HG02571 (cell line): ENCODE results near the gene BCAS4.
"Not testable (repeated sequence)": the region's sequence is repeated elsewhere in the genome, so short reads cannot be mapped to it uniquely, and the experiment has no call there.

Experiments
- ATAC-seq: cut with Tn5 transposase; IDR thresholded peaks from one replicate; pipeline ENCODE4 v1.9.1; 2021; ENCODE audit warnings: mild to moderate bottlenecking, moderate library complexity; ENCODE audit not compliant: unreplicated experiment

BCAS4 gene

GRCh38 chr20:50797142-50797541 is 2.3 kb downstream of the BCAS4 start:
- no peak for ATAC-seq

DNA sequence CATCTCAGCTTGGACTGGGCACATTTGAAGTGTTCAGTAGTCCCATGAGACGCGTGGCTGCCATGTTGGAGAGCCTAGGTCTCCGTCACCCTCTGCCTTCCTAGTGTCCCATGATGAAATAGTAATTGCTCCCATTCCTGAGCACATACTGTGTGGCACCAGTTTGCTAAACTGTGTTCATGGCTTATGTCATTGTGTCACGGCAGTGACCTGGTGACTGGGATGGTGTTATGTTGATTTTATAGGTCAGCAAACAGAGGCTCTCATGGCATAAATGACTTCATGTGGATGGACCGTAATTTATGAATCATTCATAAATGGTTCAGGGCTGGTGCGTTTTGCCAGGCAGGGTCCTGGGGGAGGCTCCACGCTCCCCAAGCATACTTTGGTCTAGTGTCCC is 3.8 kb downstream of the BCAS4 start:
- ATAC-seq = no peak

- no peak for ATAC-seq
Observed at GRCh38 chr20:50799176-50799889, 4.5 kb downstream of the BCAS4 start.

DNA sequence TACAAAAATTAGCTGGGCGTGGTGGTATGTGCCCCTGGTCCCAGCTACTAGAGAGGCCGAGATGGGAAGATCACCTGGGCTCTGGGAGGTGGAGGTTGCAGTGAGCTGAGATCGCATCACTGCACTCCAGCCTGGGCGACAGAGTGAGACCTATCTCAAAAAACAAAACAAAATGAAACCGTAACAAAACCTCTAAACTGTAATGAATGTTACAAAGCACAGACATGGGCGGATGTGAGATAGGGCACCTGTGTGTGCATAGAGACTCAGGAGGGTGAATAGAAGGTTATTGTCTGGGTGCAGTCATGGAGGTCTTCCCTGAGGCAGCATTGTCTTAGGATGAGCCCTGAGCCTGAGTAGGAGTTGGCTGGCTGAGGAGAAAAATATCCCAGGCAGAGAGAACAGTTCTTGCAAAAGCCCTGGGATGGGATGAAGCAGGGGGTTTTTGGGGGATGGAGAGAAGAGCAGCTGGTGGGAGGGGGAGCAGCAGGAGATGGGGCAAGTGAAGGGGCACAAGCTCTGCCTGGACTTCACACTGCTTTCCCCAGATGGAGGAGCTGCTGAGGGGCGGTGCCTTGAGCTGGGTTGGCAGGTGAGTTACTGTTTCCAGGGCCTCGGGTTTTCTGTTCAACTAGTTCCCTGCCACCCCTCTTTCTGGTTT is 5.2 kb downstream of the BCAS4 start:
- no peak for ATAC-seq

- ATAC-seq = not testable (repeated sequence)
Observed at GRCh38 chr20:50800986-50801746, 6.3 kb downstream of the BCAS4 start.

DNA sequence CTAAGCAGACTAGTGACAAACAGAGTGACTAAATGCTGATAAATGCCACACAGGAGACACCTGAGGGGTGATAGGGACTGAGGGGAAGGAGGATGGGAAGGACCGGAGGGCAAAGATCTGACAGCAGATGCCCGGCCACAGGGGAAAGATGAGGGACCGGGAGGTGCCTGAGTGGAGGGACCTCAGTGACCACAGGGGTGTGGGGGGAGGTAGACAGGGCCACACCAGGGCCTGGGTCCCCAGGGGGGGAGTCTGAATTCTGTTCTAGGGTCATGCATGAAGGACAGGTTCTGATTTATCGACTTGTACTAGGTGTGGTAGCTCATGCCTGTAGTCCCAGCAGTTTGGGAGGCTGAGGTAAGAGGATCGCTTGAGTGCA is 6.9 kb downstream of the BCAS4 start:
- no peak for ATAC-seq

DNA sequence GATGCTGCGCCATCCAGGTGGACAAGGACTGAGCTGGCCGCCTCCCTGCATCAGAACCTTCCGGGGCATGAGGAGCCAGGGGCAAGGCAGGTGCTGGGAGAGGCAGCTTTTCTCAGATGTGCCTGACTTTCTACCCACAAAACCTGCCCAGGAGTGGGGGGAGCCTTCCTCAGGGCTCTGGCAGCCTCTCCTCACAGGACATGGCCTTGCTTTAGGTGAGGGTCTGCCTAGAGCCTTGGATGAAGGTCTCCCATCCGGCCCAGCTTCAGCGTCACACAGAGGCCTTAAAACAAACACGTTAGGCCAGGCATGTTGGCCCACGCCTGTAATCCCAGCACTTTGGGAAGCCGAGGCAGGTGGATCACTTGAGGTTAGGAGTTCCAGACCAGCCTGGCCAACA is 7.4 kb downstream of the BCAS4 start:
- ATAC-seq = no peak

- no peak for ATAC-seq
Observed at GRCh38 chr20:50804437-50805348, 9.8 kb downstream of the BCAS4 start.

DNA sequence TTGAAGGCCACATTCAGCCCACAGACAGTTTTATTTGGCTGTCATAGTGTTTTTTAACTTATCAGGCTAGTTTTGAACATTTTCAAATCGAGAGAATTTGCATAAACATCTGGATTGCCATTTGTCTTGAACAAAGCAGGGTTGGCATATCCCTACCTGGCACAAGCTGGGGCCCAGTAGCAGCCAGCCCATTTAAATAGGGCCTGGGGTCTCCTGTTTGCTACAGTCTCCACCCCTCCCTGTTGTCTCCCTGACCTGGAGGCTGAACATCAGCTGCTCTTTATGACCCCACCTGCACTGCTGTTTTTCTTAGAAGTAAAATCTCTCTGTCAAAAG is 10.5 kb downstream of the BCAS4 start:
- ATAC-seq = no peak

DNA sequence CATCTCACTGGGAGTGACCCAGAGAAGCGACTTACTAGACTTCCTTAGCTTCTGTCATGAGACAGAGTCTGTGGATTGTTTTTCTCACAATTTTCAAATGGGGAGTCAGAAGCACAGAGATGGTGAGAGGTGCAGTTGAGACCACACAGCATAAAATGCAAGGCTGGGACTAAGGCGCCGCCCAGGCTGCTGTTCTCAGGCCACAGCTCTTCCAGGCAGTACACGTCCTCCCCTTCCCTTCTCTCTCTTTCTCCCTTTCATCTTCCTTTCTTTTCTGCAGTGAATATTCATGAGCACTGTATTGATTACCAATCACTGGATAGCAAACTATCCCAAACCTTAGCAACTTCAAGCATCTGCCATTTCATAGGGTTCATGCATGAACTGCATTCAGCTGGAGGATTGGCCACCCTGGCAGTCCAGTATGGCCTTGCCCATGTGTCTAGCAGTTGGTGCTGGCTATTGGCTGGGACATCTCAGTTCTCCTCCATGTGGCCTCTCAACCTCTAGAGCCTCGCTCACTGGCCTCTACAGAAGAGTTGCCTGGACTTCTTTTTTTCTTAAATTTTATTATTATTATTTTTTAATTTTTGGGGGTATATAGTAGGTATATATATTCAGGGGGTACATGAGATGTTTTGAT is 11.4 kb downstream of the BCAS4 start:
- no peak for ATAC-seq

GRCh38 chr20:50810063-50810462 is 15.2 kb downstream of the BCAS4 start:
- no peak for ATAC-seq

DNA sequence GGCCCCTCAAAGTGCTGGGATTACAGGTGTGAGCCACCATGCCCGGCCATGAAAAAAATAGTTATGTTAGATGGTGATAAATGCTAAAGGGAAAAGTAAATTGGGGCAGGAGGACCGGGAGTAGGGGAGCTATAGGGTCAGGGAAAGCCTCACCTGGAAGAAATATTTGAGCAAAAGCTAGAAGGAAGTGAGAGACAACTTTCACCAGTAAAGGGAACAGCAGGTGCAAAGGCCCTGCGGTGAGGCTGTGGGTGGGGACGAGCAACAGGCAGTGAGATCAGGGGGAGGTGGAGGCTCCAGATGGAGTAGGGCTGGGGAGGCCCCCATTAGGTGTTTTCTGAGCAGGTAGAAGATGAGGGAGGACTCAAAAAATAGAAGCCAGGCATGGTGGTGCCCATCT is 16.0 kb downstream of the BCAS4 start:
- no peak for ATAC-seq

- no peak for ATAC-seq
Observed at GRCh38 chr20:50813101-50813643, 18.3 kb downstream of the BCAS4 start.

GRCh38 chr20:50813801-50814200 is 18.9 kb downstream of the BCAS4 start:
- ATAC-seq = no peak

DNA sequence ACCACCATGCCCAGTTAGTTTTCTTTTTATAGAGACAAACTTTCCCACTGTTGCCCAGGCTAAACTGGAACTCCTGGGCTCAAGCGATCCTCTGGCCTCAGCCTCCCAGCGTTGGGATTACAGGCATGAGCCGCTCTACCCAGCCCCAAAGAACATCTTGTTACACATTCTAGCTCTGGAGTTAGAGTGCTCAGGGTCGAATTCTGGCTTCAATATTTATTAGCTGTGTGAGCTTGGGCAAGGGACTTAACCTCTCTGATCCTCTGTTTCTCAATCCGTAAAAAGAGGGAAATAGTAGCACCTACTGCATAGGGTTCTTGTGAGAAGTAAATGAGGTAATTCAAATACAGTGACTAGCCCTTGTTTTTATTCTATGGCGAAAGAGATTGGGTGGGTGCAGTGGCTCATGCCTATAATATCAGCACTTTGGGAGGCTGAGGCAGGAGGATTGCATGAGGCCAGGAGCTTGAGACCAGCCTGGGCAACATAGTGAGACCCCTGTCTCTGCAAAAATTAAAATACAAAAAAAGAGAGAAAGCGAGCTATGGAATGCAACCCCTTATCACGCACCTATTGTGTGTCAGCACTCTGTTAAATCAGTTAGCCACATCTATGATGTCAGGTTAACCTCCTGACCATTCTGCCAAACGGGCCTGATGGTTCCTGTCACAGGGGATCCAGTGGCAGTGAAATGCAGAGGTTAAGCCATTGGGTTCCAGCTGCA is 19.7 kb downstream of the BCAS4 start:
- no peak for ATAC-seq

DNA sequence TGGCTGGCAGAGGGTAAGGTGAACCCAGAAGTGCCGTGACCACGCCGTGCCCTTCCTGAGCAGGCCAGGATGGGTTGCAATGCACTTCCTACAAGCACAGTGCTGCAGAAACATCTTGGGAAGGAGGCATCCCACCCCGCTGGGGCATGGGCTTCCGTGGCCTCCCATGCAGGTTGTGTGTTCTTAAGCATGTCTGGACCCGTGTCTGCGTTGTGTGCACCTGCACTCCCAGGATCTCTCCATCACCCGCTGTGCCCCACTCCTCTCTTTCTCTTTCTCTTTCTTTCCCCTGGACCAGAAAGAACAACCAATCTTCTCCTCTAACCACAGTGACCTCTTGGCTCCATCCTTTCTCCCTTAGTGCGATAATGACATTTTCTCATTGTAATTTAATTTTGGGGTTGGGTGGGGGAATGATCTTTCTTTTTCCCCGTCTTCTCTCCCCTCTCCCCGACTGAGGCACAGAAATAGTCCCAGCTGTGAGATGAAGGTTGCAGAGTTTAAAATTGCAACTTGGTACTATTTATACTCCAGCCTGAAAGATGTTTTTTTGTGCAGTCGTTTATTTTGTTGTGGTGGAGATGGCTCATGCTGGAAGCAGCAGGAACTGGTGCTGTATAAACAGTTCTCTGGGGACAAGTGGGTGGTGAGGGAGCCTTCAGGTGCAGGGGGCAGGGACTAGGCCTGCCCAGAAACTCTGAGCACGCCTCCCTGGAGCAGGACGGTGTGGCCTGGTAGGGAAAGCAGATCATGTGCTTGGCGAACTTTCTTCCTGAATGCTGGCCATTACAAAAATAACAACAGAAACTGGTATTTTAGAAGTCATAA is 20.5 kb downstream of the BCAS4 start:
- ATAC-seq = peak; percentile 37

DNA sequence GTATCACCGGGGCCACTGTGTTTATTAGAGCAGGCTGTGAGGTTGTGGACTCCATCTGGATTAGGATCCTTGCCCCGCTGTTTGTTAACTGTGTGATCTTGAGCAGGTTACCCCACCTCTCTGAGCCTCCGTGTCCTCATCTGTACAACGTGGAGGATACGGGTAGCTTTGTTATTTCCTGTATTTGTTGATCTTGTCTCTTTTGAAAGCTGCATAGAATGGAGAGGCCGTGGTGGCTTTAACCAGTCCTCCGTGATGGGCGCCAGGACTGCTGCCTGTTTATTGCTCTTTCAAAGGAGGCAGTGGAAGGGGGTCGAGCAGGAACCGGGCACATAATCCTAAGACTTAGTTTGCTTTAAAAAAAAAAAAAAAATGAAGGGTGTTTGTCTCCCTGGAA is 22.9 kb downstream of the BCAS4 start:
- ATAC-seq = no peak

DNA sequence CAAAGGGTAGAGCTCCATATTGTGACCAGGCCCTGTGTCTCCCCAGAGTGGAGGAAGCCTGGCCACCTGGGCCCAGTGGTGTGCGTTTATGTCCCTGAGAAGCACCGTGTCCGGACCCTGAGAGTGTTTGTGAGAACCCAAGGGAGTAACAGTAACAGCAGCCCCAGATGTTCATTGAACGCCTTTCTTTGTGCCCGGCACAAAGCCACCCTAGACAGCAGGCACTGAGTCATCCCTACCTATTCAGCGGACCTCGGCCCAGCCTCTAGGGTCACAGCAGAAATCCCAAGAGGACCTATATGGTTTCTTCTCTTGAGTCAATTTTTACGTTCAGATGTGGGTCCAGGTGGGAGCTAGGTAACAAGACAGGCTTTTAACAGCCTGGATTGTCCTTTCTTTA is 24.5 kb downstream of the BCAS4 start:
- peak; percentile 38 for ATAC-seq
